HG03103 (cell line): ENCODE results near the gene SLC12A8.

Experiments used
- ATAC-seq: cut with Tn5 transposase; IDR thresholded peaks from one replicate; pipeline ENCODE4 v1.9.1; 2021; ENCODE audit warnings: low read depth; ENCODE audit not compliant: unreplicated experiment

The SLC12A8 gene, protein sequence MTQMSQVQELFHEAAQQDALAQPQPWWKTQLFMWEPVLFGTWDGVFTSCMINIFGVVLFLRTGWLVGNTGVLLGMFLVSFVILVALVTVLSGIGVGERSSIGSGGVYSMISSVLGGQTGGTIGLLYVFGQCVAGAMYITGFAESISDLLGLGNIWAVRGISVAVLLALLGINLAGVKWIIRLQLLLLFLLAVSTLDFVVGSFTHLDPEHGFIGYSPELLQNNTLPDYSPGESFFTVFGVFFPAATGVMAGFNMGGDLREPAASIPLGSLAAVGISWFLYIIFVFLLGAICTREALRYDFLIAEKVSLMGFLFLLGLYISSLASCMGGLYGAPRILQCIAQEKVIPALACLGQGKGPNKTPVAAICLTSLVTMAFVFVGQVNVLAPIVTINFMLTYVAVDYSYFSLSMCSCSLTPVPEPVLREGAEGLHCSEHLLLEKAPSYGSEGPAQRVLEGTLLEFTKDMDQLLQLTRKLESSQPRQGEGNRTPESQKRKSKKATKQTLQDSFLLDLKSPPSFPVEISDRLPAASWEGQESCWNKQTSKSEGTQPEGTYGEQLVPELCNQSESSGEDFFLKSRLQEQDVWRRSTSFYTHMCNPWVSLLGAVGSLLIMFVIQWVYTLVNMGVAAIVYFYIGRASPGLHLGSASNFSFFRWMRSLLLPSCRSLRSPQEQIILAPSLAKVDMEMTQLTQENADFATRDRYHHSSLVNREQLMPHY

DNA sequence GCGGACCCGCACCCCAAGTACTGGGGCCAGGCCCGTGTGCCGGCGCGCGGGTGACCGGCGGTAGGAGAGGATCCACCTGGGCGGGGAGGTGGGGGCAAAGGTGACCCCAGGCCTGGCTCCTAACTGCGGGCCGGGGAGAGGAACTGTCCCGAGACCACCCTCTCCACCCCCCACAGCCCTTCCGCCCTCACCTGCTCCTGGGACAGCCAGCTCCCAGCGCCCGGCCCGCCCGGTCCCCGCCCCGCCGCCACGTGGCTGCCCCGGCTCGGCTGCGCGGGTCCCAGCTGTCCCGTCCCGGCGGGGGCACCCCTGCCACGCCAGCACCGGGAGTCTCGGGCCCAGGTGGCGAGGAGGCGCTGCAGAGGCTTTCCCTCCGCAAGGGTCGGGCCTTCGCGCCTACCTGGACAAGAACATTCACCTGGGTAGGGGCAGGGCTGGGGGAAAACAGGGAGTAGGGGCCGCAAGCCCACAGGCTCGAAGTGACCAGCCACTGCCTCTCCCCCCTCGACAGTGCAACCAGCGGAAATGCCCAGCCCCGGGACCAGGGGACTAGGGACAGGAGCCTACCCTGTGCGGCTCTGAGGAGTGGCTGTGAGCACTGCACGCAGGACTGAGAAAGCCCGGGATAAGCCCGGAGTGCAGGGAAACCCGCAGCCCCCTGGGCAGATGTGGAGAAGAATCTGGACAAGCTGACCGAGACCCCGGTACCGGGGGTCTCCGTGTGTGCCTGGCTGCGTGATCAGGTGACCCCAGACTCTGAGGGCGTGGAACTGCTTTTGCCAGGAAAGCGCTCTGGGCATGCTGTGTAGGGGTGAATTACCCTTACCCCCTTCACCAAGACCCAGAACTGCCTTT, at the start of gene SLC12A8:
Gene SLC12A8 (minus strand): TSS at position 240 of the 855 bp plus-strand sequence. CDS start 1,399 bp downstream, outside the sequence.
- no peak for ATAC-seq

DNA sequence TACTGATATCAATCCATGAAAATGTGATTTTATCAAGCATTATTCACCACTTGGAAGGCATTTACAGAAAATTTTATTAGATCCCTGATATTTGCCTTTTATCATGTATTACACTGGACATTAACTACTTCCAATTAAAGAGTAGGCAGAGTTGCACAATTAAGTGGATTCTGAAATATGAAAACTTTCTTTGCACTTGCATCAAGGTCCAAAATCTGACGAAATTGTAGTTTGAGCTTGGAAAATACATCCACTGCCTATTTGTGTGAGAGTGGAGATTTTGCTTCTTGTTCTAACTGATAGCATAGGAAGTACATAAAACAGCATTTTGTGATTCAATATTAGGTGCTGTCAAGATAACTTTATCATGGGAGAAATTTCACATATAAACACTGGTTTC, 49.6 kb upstream of the SLC12A8 start:
- ATAC-seq, result no peak

DNA sequence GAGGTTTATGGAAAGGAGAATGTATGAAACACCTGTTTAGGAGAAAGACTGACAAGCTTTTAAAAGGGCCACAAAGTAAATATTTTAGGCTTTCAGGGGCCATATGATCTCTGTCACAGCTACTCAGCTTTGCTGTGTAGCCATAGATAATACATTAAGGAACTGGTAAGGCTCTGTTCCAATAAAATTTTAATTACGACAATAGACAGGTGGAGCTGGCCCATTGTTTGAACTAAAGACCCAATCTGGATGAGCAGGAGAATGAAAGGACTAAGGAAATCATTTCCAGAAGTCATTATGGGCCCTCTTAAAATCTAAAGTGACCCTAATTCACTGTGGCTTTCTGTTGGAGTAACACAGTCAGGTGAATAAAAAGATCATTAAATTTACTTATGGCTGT, 48.5 kb upstream of the SLC12A8 start:
- ATAC-seq, result no peak

DNA sequence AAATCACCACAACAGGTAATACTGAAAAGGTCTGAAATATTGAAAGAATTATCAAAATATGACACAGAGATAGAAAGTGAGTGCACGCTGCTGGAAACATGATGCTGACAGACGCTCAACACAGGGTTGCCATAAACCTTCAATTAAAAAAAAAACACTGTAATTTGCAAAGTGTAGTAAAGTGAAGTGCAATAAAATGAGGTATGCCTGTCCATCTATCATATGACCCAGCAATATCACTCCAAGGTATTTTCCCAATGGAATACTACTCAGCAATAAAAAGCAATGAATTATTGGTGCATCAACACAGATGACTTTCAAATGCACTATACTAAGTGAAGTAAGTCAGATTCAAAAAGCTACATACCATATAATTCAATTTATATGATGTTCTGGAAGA, 47.6 kb upstream of the SLC12A8 start:
- ATAC-seq, result no peak

DNA sequence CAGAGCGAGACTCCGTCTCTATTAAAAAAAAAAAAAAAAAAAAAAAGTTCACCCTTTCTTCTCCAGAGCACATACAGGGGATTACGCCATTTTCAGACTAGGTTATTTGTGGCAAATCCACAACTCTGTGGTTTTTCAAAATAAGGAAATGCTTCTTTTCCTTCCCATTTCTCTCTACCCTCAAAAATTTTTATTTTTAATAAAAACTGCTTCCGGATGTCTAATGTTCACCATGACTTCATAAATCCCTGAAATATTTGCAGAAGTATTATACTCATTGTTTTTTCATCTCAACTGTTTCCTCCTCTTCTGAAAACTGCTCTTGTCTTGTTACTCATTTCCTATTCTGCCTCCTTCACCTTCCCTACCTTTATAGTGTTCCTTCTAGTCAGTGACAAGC, 45.0 kb upstream of the SLC12A8 start:
- ATAC-seq, result no peak

- no peak for ATAC-seq
Measured at GRCh38 chr3:125256675-125257074, 44.1 kb upstream of the SLC12A8 start.

DNA sequence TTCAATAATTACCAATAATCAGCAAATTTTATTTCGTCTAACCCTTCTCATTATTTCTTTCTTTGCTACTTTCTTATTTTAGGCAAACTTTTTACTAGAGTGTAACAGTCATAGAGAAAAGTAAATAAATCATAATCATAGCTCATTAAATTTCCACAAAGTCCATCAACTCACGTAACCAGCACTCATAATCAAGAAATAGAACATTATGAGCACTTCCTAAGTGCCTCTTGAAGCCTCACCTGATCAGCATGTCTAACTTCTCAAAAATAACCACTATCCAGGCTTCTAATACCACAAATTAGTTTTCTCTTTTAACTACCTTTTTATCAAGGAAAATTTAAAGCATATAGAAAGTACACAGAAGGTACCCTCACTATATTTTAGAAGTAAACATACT, 38.4 kb upstream of the SLC12A8 start:
- no peak for ATAC-seq

- no peak for ATAC-seq
Measured at GRCh38 chr3:125246237-125246636, 33.7 kb upstream of the SLC12A8 start.

DNA sequence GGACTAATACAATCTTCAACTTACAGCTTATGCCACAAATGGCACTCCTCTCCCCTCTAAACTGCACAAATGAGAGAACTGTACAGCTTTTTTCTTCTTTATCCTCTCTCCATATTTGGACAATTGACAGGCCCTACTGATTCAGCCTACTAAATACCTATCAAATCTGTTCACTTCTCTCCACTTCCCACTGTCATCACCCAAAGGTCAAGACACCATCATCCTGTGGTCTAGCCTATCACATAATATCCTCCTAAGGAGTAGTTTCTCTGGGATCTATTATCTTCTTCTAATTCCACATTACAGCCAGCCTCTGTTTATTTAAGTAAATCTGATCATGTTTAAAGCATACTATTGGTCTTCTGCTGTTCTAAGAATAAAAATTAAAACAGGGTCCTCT, 33.0 kb upstream of the SLC12A8 start:
- ATAC-seq, result no peak

GRCh38 chr3:125240496-125240895, 27.9 kb upstream of the SLC12A8 start:
- no peak for ATAC-seq

DNA sequence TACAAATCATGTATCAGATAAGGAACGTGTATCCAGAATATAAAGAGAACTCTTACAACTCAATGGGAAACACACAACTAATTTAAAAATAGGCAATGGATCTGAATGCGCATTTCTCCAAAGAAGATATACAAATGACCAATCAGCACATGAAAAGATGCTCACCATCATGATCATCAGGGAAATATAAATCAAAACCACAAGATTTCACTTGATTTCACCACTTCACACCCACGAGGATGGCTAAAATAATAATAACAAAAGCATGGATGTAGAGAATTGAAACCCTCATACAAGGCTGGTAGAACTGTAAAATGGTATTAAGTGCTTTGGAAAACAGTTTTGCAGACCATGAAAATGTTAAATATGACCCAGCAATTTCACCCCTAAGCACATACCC, 26.7 kb upstream of the SLC12A8 start:
- ATAC-seq, result no peak

DNA sequence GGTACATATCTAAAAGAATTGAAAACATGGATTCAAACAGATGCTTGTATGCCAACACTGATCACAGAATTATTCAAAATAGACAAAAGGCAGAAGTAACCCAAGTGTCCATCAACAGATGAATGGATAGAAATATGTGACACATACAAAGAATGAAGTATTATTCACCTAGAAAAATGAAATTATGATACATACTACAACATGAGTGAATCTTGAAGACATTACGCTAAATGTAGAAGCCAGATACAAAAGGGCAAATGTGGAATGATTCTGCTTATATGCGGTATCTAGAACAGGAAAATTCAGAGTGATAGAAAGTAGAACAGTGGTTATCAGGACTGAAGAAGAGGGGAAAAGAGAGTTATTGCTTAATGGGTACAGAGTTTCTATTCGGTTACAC, 26.2 kb upstream of the SLC12A8 start:
- ATAC-seq, result no peak

GRCh38 chr3:125236331-125236903, 23.9 kb upstream of the SLC12A8 start:
- ATAC-seq, result no peak

DNA sequence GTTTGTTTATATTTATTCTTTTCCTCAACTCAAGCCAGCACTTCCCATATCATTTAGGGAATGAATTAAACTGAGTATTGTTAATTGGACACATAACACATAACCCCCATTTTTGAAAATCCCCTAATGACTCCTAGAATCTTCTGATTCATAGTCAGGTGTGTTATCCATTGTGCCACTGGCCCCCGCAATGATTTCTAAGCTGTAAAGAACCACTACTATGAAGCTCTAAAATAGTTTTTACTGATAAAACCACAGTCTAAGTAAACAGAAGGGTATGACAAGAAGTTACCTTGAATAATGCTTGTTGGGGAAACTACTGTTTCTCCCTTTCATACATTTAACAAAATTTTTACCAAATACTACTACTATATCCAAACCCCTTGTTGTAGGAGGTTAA, 22.3 kb upstream of the SLC12A8 start:
- ATAC-seq, result no peak

- ATAC-seq, result no peak
Measured at GRCh38 chr3:125232401-125232800, 19.9 kb upstream of the SLC12A8 start.

- no peak for ATAC-seq
Measured at GRCh38 chr3:125231895-125232294, 19.3 kb upstream of the SLC12A8 start.

- no peak for ATAC-seq
Measured at GRCh38 chr3:125229707-125230106, 17.2 kb upstream of the SLC12A8 start.

GRCh38 chr3:125229168-125229567, 16.6 kb upstream of the SLC12A8 start:
- no peak for ATAC-seq

DNA sequence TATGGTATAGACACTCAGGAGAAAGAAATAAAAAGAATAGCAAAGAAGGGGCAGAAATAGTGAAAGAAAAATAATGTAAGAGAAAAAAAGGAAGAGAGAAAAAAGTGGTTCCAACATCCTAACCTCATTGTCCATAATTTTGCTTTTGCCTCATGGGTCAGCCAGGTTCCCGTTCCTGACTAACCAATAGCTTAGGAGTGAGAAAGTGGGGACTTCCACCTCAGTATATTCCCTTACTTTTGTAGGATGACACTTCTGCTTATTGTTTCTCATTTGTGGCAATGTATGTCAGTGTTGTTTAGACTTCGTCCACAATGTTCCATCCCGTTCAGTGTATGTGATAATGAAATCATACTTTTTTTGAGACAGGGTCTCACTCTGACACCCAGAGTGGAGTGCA, 9.3 kb upstream of the SLC12A8 start:
- no peak for ATAC-seq

- no peak for ATAC-seq
Measured at GRCh38 chr3:125220727-125221429, 8.3 kb upstream of the SLC12A8 start.
